ENCODE measurements around the gene SLC13A4.
"Not testable (repeated sequence)": the region's sequence is repeated elsewhere in the genome, so short reads cannot be mapped to it uniquely, and the experiment has no call there.

Gene SLC13A4

GRCh38 chr7:135728136-135728669, at the start of gene SLC13A4:
Gene SLC13A4, minus strand, starts transcription at chr7:135728186. Its CDS starts 690 bp downstream, at chr7:135727496.
- Mint-ChIP-seq H3K4me1 (no peaks in the 10 kb centered on the region), H3K4me3 (no peak within 1 kb of the TSS), H3K27ac (no peak within 1 kb of the TSS), H3K36me3 (ENCODE audit: low read depth) (no peaks in the 10 kb centered on the region), H3K9me3 (no peaks in the 10 kb centered on the region), H3K27me3 (ENCODE audit: low read depth, poor library complexity) (peaks cover 11% of the 10 kb centered on the region)
- no peak for TF ChIP-seq CTCF (IDR thresholded peaks at IDR 0.05)
- no peak for DNase-seq

DNA sequence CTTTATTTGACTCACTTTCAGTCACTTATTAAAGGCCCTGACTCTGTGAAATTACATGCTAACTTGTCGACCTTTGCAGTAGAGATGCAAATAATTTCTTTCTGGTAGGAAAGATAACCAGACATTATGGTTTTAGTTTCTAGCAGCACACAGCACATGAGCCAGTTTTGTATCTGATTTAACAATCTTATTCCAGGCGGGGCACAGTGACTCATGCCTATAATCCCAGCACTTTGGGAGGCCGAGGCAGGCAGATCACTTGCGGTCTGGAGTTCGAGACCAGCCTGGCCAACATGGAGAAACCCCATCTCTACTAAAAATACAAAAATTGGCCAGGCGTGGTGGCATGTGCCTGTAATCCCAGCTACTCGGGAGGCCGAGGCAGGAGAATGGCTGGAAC, 47.9 kb upstream of the SLC13A4 start:
- not testable (repeated sequence) for H3K27ac Mint-ChIP-seq
- Mint-ChIP-seq H3K4me1 (peaks cover 16% of the 10 kb centered on the region), H3K36me3 (ENCODE audit: low read depth) (peaks cover 14% of the 10 kb centered on the region)

GRCh38 chr7:135775230-135775629, 47.2 kb upstream of the SLC13A4 start:
- TF ChIP-seq CTCF (IDR thresholded peaks at IDR 0.05), result no peak
- no peaks in the 10 kb centered on the region for H3K27me3 Mint-ChIP-seq (ENCODE audit: low read depth, poor library complexity)
- no peak overlapping the region for H3K27ac Mint-ChIP-seq
- H3K4me3 Mint-ChIP-seq, result no peak overlapping the region
- no peak for DNase-seq
- H3K36me3 Mint-ChIP-seq (ENCODE audit: low read depth), result peaks cover 14% of the 10 kb centered on the region
- peaks cover 23% of the 10 kb centered on the region for H3K9me3 Mint-ChIP-seq
- peaks cover 16% of the 10 kb centered on the region for H3K4me1 Mint-ChIP-seq

More for the DNA sequence above, 47.9 kb upstream of the SLC13A4 start:
- not testable (repeated sequence) for H3K4me3 Mint-ChIP-seq; H3K27me3 Mint-ChIP-seq (ENCODE audit: low read depth, poor library complexity); DNase-seq
- H3K9me3 Mint-ChIP-seq, result peaks cover 23% of the 10 kb centered on the region

- TF ChIP-seq CTCF (IDR thresholded peaks at IDR 0.05), result no peak
- no peak overlapping the region for H3K4me3 Mint-ChIP-seq
- H3K4me1 Mint-ChIP-seq, result peaks cover 22% of the 10 kb centered on the region
- DNase-seq, result no peak
- no peaks in the 10 kb centered on the region for H3K27me3 Mint-ChIP-seq (ENCODE audit: low read depth, poor library complexity)
- H3K9me3 Mint-ChIP-seq, result peaks cover 23% of the 10 kb centered on the region
- H3K36me3 Mint-ChIP-seq (ENCODE audit: low read depth), result peaks cover 14% of the 10 kb centered on the region
- no peak overlapping the region for H3K27ac Mint-ChIP-seq
These were observed 46.3 kb upstream of the SLC13A4 start for GRCh38 chr7:135774284-135774683.

GRCh38 chr7:135773464-135773863, 45.5 kb upstream of the SLC13A4 start:
- peaks cover 22% of the 10 kb centered on the region for H3K4me1 Mint-ChIP-seq
- H3K27ac Mint-ChIP-seq, result no peak overlapping the region

DNA sequence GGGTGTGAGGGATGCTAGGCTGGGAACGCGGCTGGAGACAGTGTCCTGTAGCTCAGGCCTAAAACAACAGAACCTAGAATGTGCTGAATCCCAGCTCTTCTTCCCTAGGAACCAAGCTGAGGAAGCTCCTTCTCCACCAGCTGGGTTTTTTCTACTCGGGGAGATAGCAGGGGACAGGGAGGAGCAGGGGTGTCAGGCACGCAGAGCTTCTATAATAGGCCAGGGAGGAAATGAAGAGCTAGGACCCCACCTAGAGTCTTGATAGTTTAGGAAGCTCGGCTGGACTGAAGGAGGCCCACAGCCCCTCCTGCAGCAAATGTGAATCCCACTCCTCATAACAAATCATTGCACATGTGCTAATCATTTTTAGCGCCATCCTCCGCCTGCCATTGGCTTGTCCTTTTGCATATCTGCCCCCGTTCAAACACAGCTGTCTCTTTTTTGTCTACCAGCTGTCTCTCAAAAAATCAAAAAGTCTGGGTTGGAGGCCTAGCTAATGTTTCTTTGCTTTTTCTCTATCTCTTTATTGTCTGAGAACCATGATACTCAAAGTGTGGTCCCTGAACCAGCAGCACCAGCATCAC, 44.7 kb upstream of the SLC13A4 start:
- Mint-ChIP-seq H3K4me3 (no peak overlapping the region), H3K27ac (no peak overlapping the region), H3K9me3 (peaks cover 9% of the 10 kb centered on the region), H3K36me3 (ENCODE audit: low read depth) (peaks cover 2% of the 10 kb centered on the region), H3K27me3 (ENCODE audit: low read depth, poor library complexity) (peaks cover 3% of the 10 kb centered on the region), H3K4me1 (peaks cover 22% of the 10 kb centered on the region)
- DNase-seq, result no peak
- TF ChIP-seq CTCF (IDR thresholded peaks at IDR 0.05), result no peak

More at GRCh38 chr7:135773464-135773863, 45.5 kb upstream of the SLC13A4 start:
- H3K4me3 Mint-ChIP-seq, result no peak overlapping the region
- no peak for DNase-seq
- TF ChIP-seq CTCF (IDR thresholded peaks at IDR 0.05), result no peak
- H3K36me3 Mint-ChIP-seq (ENCODE audit: low read depth), result peaks cover 9% of the 10 kb centered on the region
- H3K27me3 Mint-ChIP-seq (ENCODE audit: low read depth, poor library complexity), result no peaks in the 10 kb centered on the region
- H3K9me3 Mint-ChIP-seq, result peaks cover 16% of the 10 kb centered on the region

All from nephron progenitor cell (in vitro differentiated cells).